Ramos (cell line): ENCODE results near the gene SCAMP3.

Experiments used
- in situ Hi-C: fragments of 300-500 bp; cut with MboI; formaldehyde crosslinking; loops from one replicate; pipeline ENCODE4 v1.14.3; 2022; ENCODE audit warnings: low sequenced_read_pairs; ENCODE audit not compliant: unreplicated experiment

Gene SCAMP3

GRCh38 chr1:155208541-155209311, 53.4 kb downstream of the SCAMP3 start, which contains the start of gene MTX1:
MTX1 (plus strand) TSS chr1:155208695; CDS start chr1:155208805, 110 bp downstream.
- in situ Hi-C loops = loop anchor here (10.0 kb wide), 1 partner anchor 386 kb away; no protein-coding TSS in a partner anchor

GRCh38 chr1:155207806-155208540, 54.2 kb downstream of the SCAMP3 start, which contains the start of gene THBS3:
THBS3 (minus strand) TSS chr1:155207897; CDS start chr1:155207876, 21 bp downstream.
- in situ Hi-C loops = loop anchor here (10.0 kb wide), 1 partner anchor 387 kb away; no protein-coding TSS in a partner anchor

- in situ Hi-C loops = loop anchor here (10.0 kb wide), 1 partner anchor 388 kb away; no protein-coding TSS in a partner anchor
These were observed 55.0 kb downstream of the SCAMP3 start for GRCh38 chr1:155206891-155207805.
